Activated naive CD4-positive, alpha-beta T cell treated with anti-CD3 and anti-CD28 coated beads, Interleukin-2, amount 50 U/mL, for 72 hours (primary cell): ENCODE measurements around the gene ANKRD33. TPM values are rescaled to one million over a fixed set of nuclear protein-coding genes. Genes with fewer than 3 reads are reported as not detected.

Source experiments
- ATAC-seq, 2 donors: fragments of 150-1000 bp; cut with Tn5 transposase; 2 replicates each; pipeline ENCODE4 v1.10.0; 2021; ENCODE audit warnings: mild to moderate bottlenecking in 2 of 2, moderate library complexity in 2 of 2
- DNase-seq, 2 donors: peaks; one replicate each; pipeline ENCODE4 v3.0.0; 2021 to 2022; ENCODE audit warnings: low spot score in 2 of 2
- H3K27ac Mint-ChIP-seq, 2 donors: one replicate each; pipeline ENCODE4 v1.8.0; 2022; ENCODE audit warnings: mild to moderate bottlenecking in 2 of 2, mixed read lengths in 2 of 2
- H3K36me3 Mint-ChIP-seq, 2 donors: one replicate each; pipeline ENCODE4 v1.8.0; 2022; ENCODE audit warnings: mixed read lengths in 2 of 2
- H3K9me3 Mint-ChIP-seq, 2 donors: one replicate each; pipeline ENCODE4 v1.8.0; 2022; ENCODE audit warnings: mixed read lengths in 2 of 2
- total RNA-seq, 2 donors: library from RNA; stranded (reverse); gene quantifications; one replicate each; pipeline ENCODE4 v1.2.3, GENCODE V29; 2022

The ANKRD33 gene
- total RNA-seq, 2 donors from 2014 or later: not detected

GRCh38 chr12:51917041-51917590 is 29.2 kb downstream of the ANKRD33 start:
- peak in 1 of 2 donors; percentile 37 for DNase-seq
- no peaks in the 10 kb centered on the region for H3K36me3 Mint-ChIP-seq
- no peaks in the 10 kb centered on the region for H3K9me3 Mint-ChIP-seq
- H3K27ac Mint-ChIP-seq: peak overlapping the region in 1 of 2 donors; percentile 38
- ATAC-seq: no peak

GRCh38 chr12:51917746-51918453 is 30.0 kb downstream of the ANKRD33 start:
- Mint-ChIP-seq H3K27ac (peak overlapping the region in 1 of 2 donors; percentile 38), H3K9me3 (no peaks in the 10 kb centered on the region), H3K36me3 (no peaks in the 10 kb centered on the region)
- DNase-seq (peak in 1 of 2 donors; percentile 30), ATAC-seq (no peak)

- H3K36me3 Mint-ChIP-seq: no peaks in the 10 kb centered on the region
- H3K9me3 Mint-ChIP-seq: no peaks in the 10 kb centered on the region
- DNase-seq: peak in 1 of 2 donors; percentile 28
- no peak for ATAC-seq
- H3K27ac Mint-ChIP-seq: no peak overlapping the region
These were observed 32.1 kb downstream of the ANKRD33 start for GRCh38 chr12:51920046-51920445.

GRCh38 chr12:51921017-51921725 is 33.3 kb downstream of the ANKRD33 start:
- no peaks in the 10 kb centered on the region for H3K36me3 Mint-ChIP-seq
- DNase-seq: no peak
- no peak for ATAC-seq
- no peak overlapping the region for H3K27ac Mint-ChIP-seq
- H3K9me3 Mint-ChIP-seq: no peaks in the 10 kb centered on the region

GRCh38 chr12:51922146-51922545 is 34.2 kb downstream of the ANKRD33 start:
- no peaks in the 10 kb centered on the region for H3K36me3 Mint-ChIP-seq
- H3K9me3 Mint-ChIP-seq: no peaks in the 10 kb centered on the region
- H3K27ac Mint-ChIP-seq: peak overlapping the region in 1 of 2 donors; percentile 50
- ATAC-seq (no peak), DNase-seq (no peak)

GRCh38 chr12:51922762-51923505 is 35.0 kb downstream of the ANKRD33 start:
- no peaks in the 10 kb centered on the region for H3K36me3 Mint-ChIP-seq
- H3K9me3 Mint-ChIP-seq: no peaks in the 10 kb centered on the region
- no peak for DNase-seq
- H3K27ac Mint-ChIP-seq: peak overlapping the region in 1 of 2 donors; percentile 50
- peak in 1 of 2 donors; percentile 6 for ATAC-seq

GRCh38 chr12:51923506-51924365 is 35.8 kb downstream of the ANKRD33 start:
- DNase-seq: peak; percentile 64 to 73
- H3K36me3 Mint-ChIP-seq: no peaks in the 10 kb centered on the region
- peak overlapping the region in 1 of 2 donors; percentile 41 for H3K27ac Mint-ChIP-seq
- peak; percentile 81 to 86 for ATAC-seq
- no peaks in the 10 kb centered on the region for H3K9me3 Mint-ChIP-seq

GRCh38 chr12:51924551-51925319 is 36.8 kb downstream of the ANKRD33 start:
- H3K36me3 Mint-ChIP-seq: no peaks in the 10 kb centered on the region
- ATAC-seq (peak in 1 of 2 donors; percentile 19), DNase-seq (peak in 1 of 2 donors; percentile 44)
- H3K9me3 Mint-ChIP-seq: no peaks in the 10 kb centered on the region
- H3K27ac Mint-ChIP-seq: peak overlapping the region in 1 of 2 donors; percentile 5

- H3K27ac Mint-ChIP-seq: peak overlapping the region in 1 of 2 donors; percentile 5
- ATAC-seq: no peak
- H3K9me3 Mint-ChIP-seq: no peaks in the 10 kb centered on the region
- no peak for DNase-seq
- H3K36me3 Mint-ChIP-seq: no peaks in the 10 kb centered on the region
These were observed 37.6 kb downstream of the ANKRD33 start for GRCh38 chr12:51925346-51926063.

GRCh38 chr12:51926064-51926632 is 38.2 kb downstream of the ANKRD33 start:
- H3K36me3 Mint-ChIP-seq: no peaks in the 10 kb centered on the region
- ATAC-seq (no peak), DNase-seq (no peak)
- no peaks in the 10 kb centered on the region for H3K9me3 Mint-ChIP-seq
- H3K27ac Mint-ChIP-seq: no peak overlapping the region

- H3K27ac Mint-ChIP-seq: no peak overlapping the region
- ATAC-seq (peak; percentile 38 to 71), DNase-seq (peak in 1 of 2 donors; percentile 60)
- H3K36me3 Mint-ChIP-seq: no peaks in the 10 kb centered on the region
- H3K9me3 Mint-ChIP-seq: no peaks in the 10 kb centered on the region
These were observed 38.8 kb downstream of the ANKRD33 start for GRCh38 chr12:51926718-51927117.

- ATAC-seq: no peak
- Mint-ChIP-seq H3K27ac (no peak overlapping the region), H3K9me3 (no peaks in the 10 kb centered on the region), H3K36me3 (no peaks in the 10 kb centered on the region)
- DNase-seq: no peak
These were observed 44.5 kb downstream of the ANKRD33 start for GRCh38 chr12:51932218-51933076.

- no peaks in the 10 kb centered on the region for H3K9me3 Mint-ChIP-seq
- H3K27ac Mint-ChIP-seq: no peak overlapping the region
- H3K36me3 Mint-ChIP-seq: no peaks in the 10 kb centered on the region
- ATAC-seq: no peak
- no peak for DNase-seq
These were observed 46.2 kb downstream of the ANKRD33 start for GRCh38 chr12:51934080-51934479.

GRCh38 chr12:51937926-51938325 is 50.0 kb downstream of the ANKRD33 start:
- DNase-seq (no peak), ATAC-seq (no peak)
- Mint-ChIP-seq H3K27ac (no peak overlapping the region), H3K9me3 (no peaks in the 10 kb centered on the region), H3K36me3 (no peaks in the 10 kb centered on the region)
